K562 (cell line): Measurements from ENCODE around the gene WDR90. TPM values are rescaled to one million over a fixed set of nuclear protein-coding genes. Genes with fewer than 3 reads are reported as not detected.

Source experiments
- CREB1 ChIP-seq, 2 experiments: sonication (generic) in 1 of 2; formaldehyde crosslinking in 1 of 2; IDR thresholded peaks; 2 replicates each; pipeline versions ENCODE4 v1.6.1 to v1.8.0; 2012 to 2022; ENCODE audit warnings: inconsistent platforms in 1 of 2, mild to moderate bottlenecking in 1 of 2, missing genetic modification reagents in 1 of 2, moderate library complexity in 1 of 2
- CREBBP ChIP-seq: IDR thresholded peaks from one replicate; pipeline ENCODE4 v1.6.1; 2012; ENCODE audit warnings: low read depth, mild to moderate bottlenecking, control low read depth, inconsistent platforms, low read length
- ERF ChIP-seq: fragments of 450-650 bp; formaldehyde crosslinking; IDR thresholded peaks from 2 replicates; pipeline ENCODE4 v1.4.0; 2020; ENCODE audit warnings: mild to moderate bottlenecking, mixed read lengths
- ETS2 ChIP-seq: IDR thresholded peaks from 2 replicates; pipeline ENCODE4 v1.6.1; 2016; ENCODE audit warnings: borderline replicate concordance, missing genetic modification characterization, mild to moderate bottlenecking, moderate library complexity, missing compliant biosample characterization; ENCODE audit not compliant: poor library complexity, severe bottlenecking
- FOXP1 ChIP-seq: sonication (generic); formaldehyde crosslinking; IDR thresholded peaks from 2 replicates; pipeline ENCODE4 v1.8.0; 2022; ENCODE audit warnings: mild to moderate bottlenecking, missing genetic modification reagents
- MCM3 ChIP-seq: fragments of 450-650 bp; IDR thresholded peaks from 2 replicates; pipeline ENCODE4 v1.6.1; 2016
- NONO ChIP-seq, 2 experiments: fragments of 200-400 bp in 1 of 2; fragments of 450-650 bp in 1 of 2; formaldehyde crosslinking in 1 of 2; IDR thresholded peaks; 2 replicates each; pipeline ENCODE4 v1.6.1; 2017; ENCODE audit warnings: low read depth in 2 of 2, mild to moderate bottlenecking in 2 of 2, moderate library complexity in 2 of 2, low read length in 1 of 2
- POLR3G ChIP-seq: IDR thresholded peaks from 2 replicates; pipeline ENCODE4 v1.6.1; 2011; ENCODE audit not compliant: insufficient read length, insufficient replicate concordance; ENCODE audit errors: extremely low read depth
- RB1 ChIP-seq: fragments of 450-650 bp; IDR thresholded peaks from 2 replicates; pipeline ENCODE4 v1.6.1; 2017; ENCODE audit warnings: low read depth, mild to moderate bottlenecking
- SMARCA5 ChIP-seq: fragments of 450-650 bp; IDR thresholded peaks from 2 replicates; pipeline ENCODE4 v1.6.1; 2016
- SUPT5H ChIP-seq: fragments of 450-650 bp; IDR thresholded peaks from 2 replicates; pipeline ENCODE4 v1.6.1; 2016
- TCF3 ChIP-seq: sonication (generic); formaldehyde crosslinking; IDR thresholded peaks from 2 replicates; pipeline ENCODE4 v1.4.0; 2020; ENCODE audit warnings: mild to moderate bottlenecking, missing genetic modification reagents
- ZNF239 ChIP-seq: fragments of 250-450 bp; sonication (Bioruptor Pico); IDR thresholded peaks from 2 replicates; pipeline ENCODE4 v1.4.0; 2020; ENCODE audit warnings: mild to moderate bottlenecking
- ZNF274 ChIP-seq: IDR thresholded peaks from 2 replicates; pipeline ENCODE4 v1.6.1; 2011; ENCODE audit warnings: low read depth, mild to moderate bottlenecking, low read length, moderate library complexity, borderline replicate concordance
- ZNF384 ChIP-seq: IDR thresholded peaks from 2 replicates; pipeline ENCODE4 v1.6.1; 2012; ENCODE audit warnings: low read depth, low read length, improper control_type of control experiment
- ZNF436 ChIP-seq: fragments of 250-450, 450-650 bp; sonication (Bioruptor Pico); formaldehyde crosslinking; IDR thresholded peaks from 2 replicates; pipeline ENCODE4 v1.7.0; 2020; ENCODE audit warnings: mild to moderate bottlenecking
- ZNF668 ChIP-seq: fragments of 250-450 bp; sonication (Bioruptor Pico); IDR thresholded peaks from 2 replicates; pipeline ENCODE4 v1.8.0; 2022; ENCODE audit warnings: mild to moderate bottlenecking, inconsistent platforms
- polyA plus RNA-seq, 8 experiments: library from polyadenylated mRNA; depleted of rRNA in 4 of 8; stranded (reverse) in 5 of 8; unstranded in 3 of 8; fragments of >200 nt; fragmentation: Nextera tagmentation in 2 of 8; fragmentation: Illumina TruSeq in 1 of 8; extraction: Ambion mirVana in 2 of 8; extraction: Trizol in 1 of 8; gene quantifications; 2 replicates each; pipeline versions ENCODE4 v1.2.1 to v1.2.3, GENCODE V29; 2011 to 2014; ENCODE audit warnings: inconsistent platforms in 1 of 8, missing spikeins in 1 of 8
- total RNA-seq, 7 experiments: library from RNA; depleted of rRNA in 6 of 7; stranded (reverse); fragments of >200 nt in 6 of 7; fragmentation: Illumina TruSeq in 2 of 7; extraction: Trizol in 2 of 7; gene quantifications; 2 replicates each; pipeline versions ENCODE4 v1.2.1 to v1.2.3, GENCODE V29; 2011 to 2021; ENCODE audit warnings: low replicate concordance in 1 of 7
- TF ChIP-seq, protein P1 (sequence below): fragments of 450-650 bp; formaldehyde crosslinking; IDR thresholded peaks from 2 replicates; pipeline ENCODE4 v1.4.0; 2020; ENCODE audit warnings: mild to moderate bottlenecking, moderate library complexity
- TF ChIP-seq, protein P2 (sequence below): IDR thresholded peaks from 2 replicates; pipeline ENCODE4 v1.6.1; 2016; ENCODE audit warnings: missing genetic modification characterization, missing compliant biosample characterization
- TF ChIP-seq, protein P3 (sequence below): sonication (generic); formaldehyde crosslinking; IDR thresholded peaks from 2 replicates; pipeline ENCODE4 v1.8.0; 2022; ENCODE audit warnings: missing genetic modification reagents, mild to moderate bottlenecking, moderate library complexity, borderline replicate concordance
- TF ChIP-seq, protein P4 (sequence below), 3 experiments: fragments of 200-800 bp in 1 of 3; fragments of 250-450 bp in 1 of 3; fragments of 450-650 bp in 1 of 3; sonication (Bioruptor Pico) in 1 of 3; sonication (Bioruptor generic) in 1 of 3; formaldehyde crosslinking in 1 of 3; IDR thresholded peaks; 2 replicates each; pipeline versions ENCODE4 v1.6.1 to v1.8.0; 2016 to 2022; ENCODE audit warnings: mild to moderate bottlenecking in 2 of 3, missing genetic modification characterization in 2 of 3, missing compliant biosample characterization in 1 of 3, moderate library complexity in 1 of 3

Gene WDR90
- total and polyA plus RNA-seq, 9 of the 15 experiments (the other 6 are each of a cell fraction or from before 2014, with no cell fraction given) = 0.44 to 12.6 (median 3.3) TPM

DNA sequence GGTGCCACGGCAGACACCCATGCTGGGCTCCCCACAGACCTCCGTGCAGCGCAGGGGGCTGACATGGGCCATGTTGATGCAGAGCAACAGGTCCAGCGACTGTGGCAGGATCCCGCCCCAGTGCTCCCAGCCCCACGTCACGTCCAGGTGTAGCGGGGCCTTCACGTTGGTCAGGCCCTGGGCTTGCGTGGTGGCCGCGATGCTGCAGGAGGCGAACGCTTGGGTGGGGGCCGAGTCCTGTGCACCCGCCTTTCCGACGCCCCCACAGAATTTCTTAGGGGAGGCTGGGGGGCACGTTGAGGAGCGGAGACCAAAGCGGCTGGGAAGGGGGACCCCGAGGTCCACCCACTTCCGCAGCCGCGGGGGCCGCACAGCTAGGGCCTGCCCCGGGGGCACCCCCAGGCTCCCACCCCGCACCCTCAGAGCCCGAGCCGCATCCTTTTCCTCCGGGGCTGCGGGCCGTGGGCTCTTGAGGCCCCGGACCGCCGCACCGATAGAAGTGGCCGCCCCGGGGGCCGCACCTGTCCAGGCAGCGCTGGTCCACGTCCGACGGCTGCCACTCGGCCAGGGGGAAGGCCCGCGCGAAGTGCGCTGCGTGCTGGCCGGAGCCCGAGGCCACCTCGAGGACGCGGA, 13.5 kb upstream of the WDR90 start (continued):
- no peak for TF ChIP-seq CREB1 (IDR thresholded peaks at IDR 0.05)
- TF ChIP-seq CREB1 (CRISPR knock-in tag; IDR thresholded peaks at IDR 0.05) = no peak
- no peak for TF ChIP-seq ETS2 (tag)
- no peak for TF ChIP-seq ZNF274
- TF ChIP-seq SMARCA5 = no peak
- TF ChIP-seq ZNF436 (CRISPR knock-in tag) = no peak
- 0 out of 2 replicates have a peak, but pooled peaks have one; percentile 55 for TF ChIP-seq ERF (CRISPR knock-in tag)
- TF ChIP-seq ZNF239 (CRISPR knock-in tag) = no peak
- no peak; a peak in 1 of 4 replicates for TF ChIP-seq NONO (IDR thresholded peaks at IDR 0.05; ENCODE audit: low read depth in 2 of 2, low read length in 1 of 2)
- no peak for TF ChIP-seq MCM3
- no peak for TF ChIP-seq ZNF384
- 0 out of 2 replicates have a peak, but pooled peaks have one; percentile 60 for TF ChIP-seq SUPT5H
- TF ChIP-seq, protein P1, sequence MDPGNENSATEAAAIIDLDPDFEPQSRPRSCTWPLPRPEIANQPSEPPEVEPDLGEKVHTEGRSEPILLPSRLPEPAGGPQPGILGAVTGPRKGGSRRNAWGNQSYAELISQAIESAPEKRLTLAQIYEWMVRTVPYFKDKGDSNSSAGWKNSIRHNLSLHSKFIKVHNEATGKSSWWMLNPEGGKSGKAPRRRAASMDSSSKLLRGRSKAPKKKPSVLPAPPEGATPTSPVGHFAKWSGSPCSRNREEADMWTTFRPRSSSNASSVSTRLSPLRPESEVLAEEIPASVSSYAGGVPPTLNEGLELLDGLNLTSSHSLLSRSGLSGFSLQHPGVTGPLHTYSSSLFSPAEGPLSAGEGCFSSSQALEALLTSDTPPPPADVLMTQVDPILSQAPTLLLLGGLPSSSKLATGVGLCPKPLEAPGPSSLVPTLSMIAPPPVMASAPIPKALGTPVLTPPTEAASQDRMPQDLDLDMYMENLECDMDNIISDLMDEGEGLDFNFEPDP (CRISPR knock-in tag) = 0 out of 2 replicates have a peak, but pooled peaks have one; percentile 40
- TF ChIP-seq CREBBP = no peak
- TF ChIP-seq, protein P2, sequence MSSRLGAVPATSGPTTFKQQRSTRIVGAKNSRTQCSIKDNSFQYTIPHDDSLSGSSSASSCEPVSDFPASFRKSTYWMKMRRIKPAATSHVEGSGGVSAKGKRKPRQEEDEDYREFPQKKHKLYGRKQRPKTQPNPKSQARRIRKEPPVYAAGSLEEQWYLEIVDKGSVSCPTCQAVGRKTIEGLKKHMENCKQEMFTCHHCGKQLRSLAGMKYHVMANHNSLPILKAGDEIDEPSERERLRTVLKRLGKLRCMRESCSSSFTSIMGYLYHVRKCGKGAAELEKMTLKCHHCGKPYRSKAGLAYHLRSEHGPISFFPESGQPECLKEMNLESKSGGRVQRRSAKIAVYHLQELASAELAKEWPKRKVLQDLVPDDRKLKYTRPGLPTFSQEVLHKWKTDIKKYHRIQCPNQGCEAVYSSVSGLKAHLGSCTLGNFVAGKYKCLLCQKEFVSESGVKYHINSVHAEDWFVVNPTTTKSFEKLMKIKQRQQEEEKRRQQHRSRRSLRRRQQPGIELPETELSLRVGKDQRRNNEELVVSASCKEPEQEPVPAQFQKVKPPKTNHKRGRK = no peak
- TF ChIP-seq FOXP1 (CRISPR knock-in tag) = peak; percentile 88; the same call in 1 of the 2 replicates
- TF ChIP-seq TCF3 (CRISPR knock-in tag) = no peak
- TF ChIP-seq, protein P3, sequence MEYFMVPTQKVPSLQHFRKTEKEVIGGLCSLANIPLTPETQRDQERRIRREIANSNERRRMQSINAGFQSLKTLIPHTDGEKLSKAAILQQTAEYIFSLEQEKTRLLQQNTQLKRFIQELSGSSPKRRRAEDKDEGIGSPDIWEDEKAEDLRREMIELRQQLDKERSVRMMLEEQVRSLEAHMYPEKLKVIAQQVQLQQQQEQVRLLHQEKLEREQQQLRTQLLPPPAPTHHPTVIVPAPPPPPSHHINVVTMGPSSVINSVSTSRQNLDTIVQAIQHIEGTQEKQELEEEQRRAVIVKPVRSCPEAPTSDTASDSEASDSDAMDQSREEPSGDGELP (CRISPR knock-in tag) = 0 out of 2 replicates have a peak, but pooled peaks have one; percentile 5
- no peak; the same call in 1 of the 2 replicates for TF ChIP-seq RB1
- TF ChIP-seq POLR3G = no peak
- no peak for TF ChIP-seq ZNF668 (CRISPR knock-in tag)
- TF ChIP-seq, protein P4, sequence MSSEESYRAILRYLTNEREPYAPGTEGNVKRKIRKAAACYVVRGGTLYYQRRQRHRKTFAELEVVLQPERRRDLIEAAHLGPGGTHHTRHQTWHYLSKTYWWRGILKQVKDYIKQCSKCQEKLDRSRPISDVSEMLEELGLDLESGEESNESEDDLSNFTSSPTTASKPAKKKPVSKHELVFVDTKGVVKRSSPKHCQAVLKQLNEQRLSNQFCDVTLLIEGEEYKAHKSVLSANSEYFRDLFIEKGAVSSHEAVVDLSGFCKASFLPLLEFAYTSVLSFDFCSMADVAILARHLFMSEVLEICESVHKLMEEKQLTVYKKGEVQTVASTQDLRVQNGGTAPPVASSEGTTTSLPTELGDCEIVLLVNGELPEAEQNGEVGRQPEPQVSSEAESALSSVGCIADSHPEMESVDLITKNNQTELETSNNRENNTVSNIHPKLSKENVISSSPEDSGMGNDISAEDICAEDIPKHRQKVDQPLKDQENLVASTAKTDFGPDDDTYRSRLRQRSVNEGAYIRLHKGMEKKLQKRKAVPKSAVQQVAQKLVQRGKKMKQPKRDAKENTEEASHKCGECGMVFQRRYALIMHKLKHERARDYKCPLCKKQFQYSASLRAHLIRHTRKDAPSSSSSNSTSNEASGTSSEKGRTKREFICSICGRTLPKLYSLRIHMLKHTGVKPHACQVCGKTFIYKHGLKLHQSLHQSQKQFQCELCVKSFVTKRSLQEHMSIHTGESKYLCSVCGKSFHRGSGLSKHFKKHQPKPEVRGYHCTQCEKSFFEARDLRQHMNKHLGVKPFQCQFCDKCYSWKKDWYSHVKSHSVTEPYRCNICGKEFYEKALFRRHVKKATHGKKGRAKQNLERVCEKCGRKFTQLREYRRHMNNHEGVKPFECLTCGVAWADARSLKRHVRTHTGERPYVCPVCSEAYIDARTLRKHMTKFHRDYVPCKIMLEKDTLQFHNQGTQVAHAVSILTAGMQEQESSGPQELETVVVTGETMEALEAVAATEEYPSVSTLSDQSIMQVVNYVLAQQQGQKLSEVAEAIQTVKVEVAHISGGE (CRISPR knock-in tag; IDR thresholded peaks at IDR 0.05) = no peak
